GM19455 (cell line): Measurements from ENCODE around the gene CALHM4.

ENCODE experiments used
- ATAC-seq: cut with Tn5 transposase; IDR thresholded peaks from one replicate; pipeline ENCODE4 v1.9.1; 2021; ENCODE audit not compliant: unreplicated experiment

CALHM4 gene

GRCh38 chr6:116536216-116536621, 17.3 kb upstream of the CALHM4 start:
- ATAC-seq: no peak

GRCh38 chr6:116542426-116542825, 11.1 kb upstream of the CALHM4 start:
- ATAC-seq: no peak

GRCh38 chr6:116543149-116543548, 10.4 kb upstream of the CALHM4 start:
- no peak for ATAC-seq

- ATAC-seq: no peak
Measured at GRCh38 chr6:116545651-116546050, 7.9 kb upstream of the CALHM4 start, which contains the start of gene TRAPPC3L. Gene TRAPPC3L (minus strand): TSS chr6:116545684. CDS start chr6:116545514, 170 bp downstream.

- ATAC-seq: no peak
Measured at GRCh38 chr6:116547358-116547757, 6.2 kb upstream of the CALHM4 start.

- no peak for ATAC-seq
Measured at GRCh38 chr6:116550796-116551195, 2.8 kb upstream of the CALHM4 start.

- no peak for ATAC-seq
Measured at GRCh38 chr6:116556065-116556464, 2.5 kb downstream of the CALHM4 start.

- ATAC-seq: no peak
Measured at GRCh38 chr6:116556814-116557415, 3.4 kb downstream of the CALHM4 start.

- no peak for ATAC-seq
Measured at GRCh38 chr6:116557893-116558292, 4.3 kb downstream of the CALHM4 start.

GRCh38 chr6:116560130-116560529, 6.6 kb downstream of the CALHM4 start:
- ATAC-seq: no peak

GRCh38 chr6:116561377-116562018, 7.9 kb downstream of the CALHM4 start:
- ATAC-seq: peak; percentile 72

GRCh38 chr6:116562019-116562403, 8.5 kb downstream of the CALHM4 start:
- ATAC-seq: no peak

- no peak for ATAC-seq
Measured at GRCh38 chr6:116562614-116563013, 9.1 kb downstream of the CALHM4 start.

GRCh38 chr6:116563830-116564229, 10.3 kb downstream of the CALHM4 start:
- ATAC-seq: no peak

GRCh38 chr6:116564311-116564710, 10.8 kb downstream of the CALHM4 start:
- no peak for ATAC-seq

GRCh38 chr6:116564921-116565872, 11.6 kb downstream of the CALHM4 start:
- no peak for ATAC-seq

- no peak for ATAC-seq
Measured at GRCh38 chr6:116568111-116568510, 14.6 kb downstream of the CALHM4 start.

- ATAC-seq: no peak
Measured at GRCh38 chr6:116568821-116569755, 15.5 kb downstream of the CALHM4 start.

GRCh38 chr6:116570856-116571682, 17.5 kb downstream of the CALHM4 start, which contains the start of gene RWDD1:
Gene RWDD1 (plus strand): TSS chr6:116571504. CDS start chr6:116571583, 79 bp downstream.
- ATAC-seq: peak; percentile 94

GRCh38 chr6:116571683-116572000, 18.1 kb downstream of the CALHM4 start:
- no peak for ATAC-seq
